Measurements from ENCODE around the gene FANCM. TPM values are rescaled to one million over a fixed set of nuclear protein-coding genes. Genes with fewer than 3 reads are reported as not detected.

The FANCM gene
- 9.6 TPM for total RNA-seq (ENCODE audit: unreplicated experiment)
- long read RNA-seq, partial matches to known transcripts = 1 of 1 reads
- long read RNA-seq, other reads (novel, unspliced or antisense) = 0 of 1 reads

GRCh38 chr14:45135659-45136395 is at the start of gene FANCM:
Gene FANCM, plus strand, starts transcription at chr14:45135930. Its CDS starts 102 bp downstream, at chr14:45136032.
- Mint-ChIP-seq H3K9me3 (ENCODE audit: unreplicated experiment) (peaks cover 8% of the 10 kb centered on the region), H3K27ac (ENCODE audit: unreplicated experiment) (peak within 1 kb of the TSS; percentile 97), H3K4me3 (ENCODE audit: unreplicated experiment) (peak within 1 kb of the TSS; percentile 100), H3K4me1 (ENCODE audit: low read depth, unreplicated experiment) (peaks cover 14% of the 10 kb centered on the region), H3K27me3 (ENCODE audit: unreplicated experiment) (no peaks in the 10 kb centered on the region), H3K36me3 (ENCODE audit: unreplicated experiment) (no peaks in the 10 kb centered on the region)
- no peak for TF ChIP-seq CTCF (IDR thresholded peaks at IDR 0.05; ENCODE audit: partially characterized antibody, unreplicated experiment)
- peak; percentile 78 for DNase-seq

- H3K9me3 Mint-ChIP-seq (ENCODE audit: unreplicated experiment) = no peaks in the 10 kb centered on the region
- no peak overlapping the region for H3K27ac Mint-ChIP-seq (ENCODE audit: unreplicated experiment)
- no peak overlapping the region for H3K4me3 Mint-ChIP-seq (ENCODE audit: unreplicated experiment)
- no peak for DNase-seq
- no peak for TF ChIP-seq CTCF (IDR thresholded peaks at IDR 0.05; ENCODE audit: partially characterized antibody, unreplicated experiment)
- peaks cover 8% of the 10 kb centered on the region for H3K4me1 Mint-ChIP-seq (ENCODE audit: low read depth, unreplicated experiment)
- H3K36me3 Mint-ChIP-seq (ENCODE audit: unreplicated experiment) = no peaks in the 10 kb centered on the region
- H3K27me3 Mint-ChIP-seq (ENCODE audit: unreplicated experiment) = no peaks in the 10 kb centered on the region
Observed at GRCh38 chr14:45089813-45090212, 45.9 kb upstream of the FANCM start.

GRCh38 chr14:45091710-45092109 is 44.0 kb upstream of the FANCM start:
- Mint-ChIP-seq H3K36me3 (ENCODE audit: unreplicated experiment) (no peaks in the 10 kb centered on the region), H3K9me3 (ENCODE audit: unreplicated experiment) (no peaks in the 10 kb centered on the region), H3K4me1 (ENCODE audit: low read depth, unreplicated experiment) (no peaks in the 10 kb centered on the region), H3K27me3 (ENCODE audit: unreplicated experiment) (no peaks in the 10 kb centered on the region), H3K4me3 (ENCODE audit: unreplicated experiment) (no peak overlapping the region), H3K27ac (ENCODE audit: unreplicated experiment) (no peak overlapping the region)
- no peak for DNase-seq
- TF ChIP-seq CTCF (IDR thresholded peaks at IDR 0.05; ENCODE audit: partially characterized antibody, unreplicated experiment) = no peak

- no peak overlapping the region for H3K27ac Mint-ChIP-seq (ENCODE audit: unreplicated experiment)
- TF ChIP-seq CTCF (IDR thresholded peaks at IDR 0.05; ENCODE audit: partially characterized antibody, unreplicated experiment) = no peak
- H3K27me3 Mint-ChIP-seq (ENCODE audit: unreplicated experiment) = no peaks in the 10 kb centered on the region
- peaks cover 2% of the 10 kb centered on the region for H3K9me3 Mint-ChIP-seq (ENCODE audit: unreplicated experiment)
- no peak overlapping the region for H3K4me3 Mint-ChIP-seq (ENCODE audit: unreplicated experiment)
- no peaks in the 10 kb centered on the region for H3K4me1 Mint-ChIP-seq (ENCODE audit: low read depth, unreplicated experiment)
- DNase-seq = no peak
- no peaks in the 10 kb centered on the region for H3K36me3 Mint-ChIP-seq (ENCODE audit: unreplicated experiment)
Observed at GRCh38 chr14:45094275-45094674, 41.5 kb upstream of the FANCM start.

- H3K9me3 Mint-ChIP-seq (ENCODE audit: unreplicated experiment) = peaks cover 2% of the 10 kb centered on the region
- no peaks in the 10 kb centered on the region for H3K36me3 Mint-ChIP-seq (ENCODE audit: unreplicated experiment)
- H3K27ac Mint-ChIP-seq (ENCODE audit: unreplicated experiment) = no peak overlapping the region
- TF ChIP-seq CTCF (IDR thresholded peaks at IDR 0.05; ENCODE audit: partially characterized antibody, unreplicated experiment) = no peak
- no peak for DNase-seq
- no peaks in the 10 kb centered on the region for H3K27me3 Mint-ChIP-seq (ENCODE audit: unreplicated experiment)
- no peak overlapping the region for H3K4me3 Mint-ChIP-seq (ENCODE audit: unreplicated experiment)
- H3K4me1 Mint-ChIP-seq (ENCODE audit: low read depth, unreplicated experiment) = no peaks in the 10 kb centered on the region
Observed at GRCh38 chr14:45095143-45095542, 40.6 kb upstream of the FANCM start.

Data from glutamatergic neuron (in vitro differentiated cells).